Measurements from ENCODE around the gene APH1A. TPM values are rescaled to one million over a fixed set of nuclear protein-coding genes. Genes with fewer than 3 reads are reported as not detected.

Gene APH1A
- total and polyA plus RNA-seq, 10 of the 15 experiments (the other 5 are each of a cell fraction or from before 2014, with no cell fraction given): 6.7 to 130 (median 87.7) TPM

DNA sequence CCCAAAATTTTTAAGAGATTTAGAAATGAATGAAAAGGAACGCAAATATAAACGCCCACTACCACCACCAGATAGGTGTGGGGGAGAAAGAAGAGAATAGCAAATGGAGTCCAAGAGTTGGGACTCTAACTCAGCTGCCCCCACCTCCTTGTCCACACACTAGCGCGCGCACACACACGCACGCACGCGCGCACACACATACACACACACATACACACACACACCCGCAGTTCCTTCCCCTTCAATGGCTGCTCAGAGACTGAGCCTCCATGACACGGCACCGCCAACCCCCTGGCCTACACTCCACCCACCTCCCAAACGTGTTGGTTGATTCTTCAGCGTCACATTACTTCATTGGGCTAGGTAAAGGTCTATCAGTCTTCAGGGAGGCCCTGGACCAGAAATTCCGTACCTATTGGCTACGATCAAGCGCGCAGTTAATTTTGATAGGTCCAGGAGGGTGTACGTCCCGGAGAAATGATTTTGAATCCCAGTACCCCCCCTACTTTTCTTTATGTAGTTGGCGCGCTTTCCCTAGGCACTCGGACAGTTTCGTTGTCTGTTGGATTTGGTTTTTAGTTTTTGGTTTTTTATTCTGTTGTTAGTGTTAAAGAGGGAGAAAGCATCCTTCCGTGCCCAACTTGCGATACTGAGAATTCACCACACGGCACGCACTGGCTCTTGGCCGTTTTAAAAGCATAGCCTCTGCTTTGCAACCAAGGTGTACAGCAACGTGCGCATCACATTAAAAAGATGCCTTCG lies 32.8 kb downstream of the APH1A start, which contains the start of gene ANP32E (continued):
- TF ChIP-seq, protein P1, sequence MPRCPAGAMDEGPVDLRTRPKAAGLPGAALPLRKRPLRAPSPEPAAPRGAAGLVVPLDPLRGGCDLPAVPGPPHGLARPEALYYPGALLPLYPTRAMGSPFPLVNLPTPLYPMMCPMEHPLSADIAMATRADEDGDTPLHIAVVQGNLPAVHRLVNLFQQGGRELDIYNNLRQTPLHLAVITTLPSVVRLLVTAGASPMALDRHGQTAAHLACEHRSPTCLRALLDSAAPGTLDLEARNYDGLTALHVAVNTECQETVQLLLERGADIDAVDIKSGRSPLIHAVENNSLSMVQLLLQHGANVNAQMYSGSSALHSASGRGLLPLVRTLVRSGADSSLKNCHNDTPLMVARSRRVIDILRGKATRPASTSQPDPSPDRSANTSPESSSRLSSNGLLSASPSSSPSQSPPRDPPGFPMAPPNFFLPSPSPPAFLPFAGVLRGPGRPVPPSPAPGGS (IDR thresholded peaks at IDR 0.05; ENCODE audit: borderline replicate concordance, insufficient read depth, low read depth, low read length, poor library complexity, severe bottlenecking): no peak
- peak; percentile 77; the same call in 1 of the 2 replicates for TF ChIP-seq CBFB (IDR thresholded peaks at IDR 0.05; ENCODE audit: low read depth)
- TF ChIP-seq, protein P2, sequence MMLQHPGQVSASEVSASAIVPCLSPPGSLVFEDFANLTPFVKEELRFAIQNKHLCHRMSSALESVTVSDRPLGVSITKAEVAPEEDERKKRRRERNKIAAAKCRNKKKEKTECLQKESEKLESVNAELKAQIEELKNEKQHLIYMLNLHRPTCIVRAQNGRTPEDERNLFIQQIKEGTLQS (IDR thresholded peaks at IDR 0.05; ENCODE audit: borderline replicate concordance, extremely low read depth, low read depth, low read length): no peak
- TF ChIP-seq POLR2AphosphoS5 (IDR thresholded peaks at IDR 0.05; ENCODE audit: low read length): peak; percentile 98
- TF ChIP-seq JUNB (IDR thresholded peaks at IDR 0.05): no peak
- TF ChIP-seq, protein P3, sequence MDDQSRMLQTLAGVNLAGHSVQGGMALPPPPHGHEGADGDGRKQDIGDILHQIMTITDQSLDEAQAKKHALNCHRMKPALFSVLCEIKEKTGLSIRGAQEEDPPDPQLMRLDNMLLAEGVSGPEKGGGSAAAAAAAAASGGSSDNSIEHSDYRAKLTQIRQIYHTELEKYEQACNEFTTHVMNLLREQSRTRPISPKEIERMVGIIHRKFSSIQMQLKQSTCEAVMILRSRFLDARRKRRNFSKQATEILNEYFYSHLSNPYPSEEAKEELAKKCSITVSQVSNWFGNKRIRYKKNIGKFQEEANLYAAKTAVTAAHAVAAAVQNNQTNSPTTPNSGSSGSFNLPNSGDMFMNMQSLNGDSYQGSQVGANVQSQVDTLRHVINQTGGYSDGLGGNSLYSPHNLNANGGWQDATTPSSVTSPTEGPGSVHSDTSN (IDR thresholded peaks at IDR 0.05; ENCODE audit: insufficient replicate concordance, low read depth, low read length): peak; percentile 95
- peak; percentile 75 to 85; a peak in 3 of 4 replicates for TF ChIP-seq BHLHE40 (IDR thresholded peaks at IDR 0.05; ENCODE audit: borderline replicate concordance in 1 of 2, low read depth in 2 of 2, low read length in 1 of 2)
- TF ChIP-seq, protein P4, sequence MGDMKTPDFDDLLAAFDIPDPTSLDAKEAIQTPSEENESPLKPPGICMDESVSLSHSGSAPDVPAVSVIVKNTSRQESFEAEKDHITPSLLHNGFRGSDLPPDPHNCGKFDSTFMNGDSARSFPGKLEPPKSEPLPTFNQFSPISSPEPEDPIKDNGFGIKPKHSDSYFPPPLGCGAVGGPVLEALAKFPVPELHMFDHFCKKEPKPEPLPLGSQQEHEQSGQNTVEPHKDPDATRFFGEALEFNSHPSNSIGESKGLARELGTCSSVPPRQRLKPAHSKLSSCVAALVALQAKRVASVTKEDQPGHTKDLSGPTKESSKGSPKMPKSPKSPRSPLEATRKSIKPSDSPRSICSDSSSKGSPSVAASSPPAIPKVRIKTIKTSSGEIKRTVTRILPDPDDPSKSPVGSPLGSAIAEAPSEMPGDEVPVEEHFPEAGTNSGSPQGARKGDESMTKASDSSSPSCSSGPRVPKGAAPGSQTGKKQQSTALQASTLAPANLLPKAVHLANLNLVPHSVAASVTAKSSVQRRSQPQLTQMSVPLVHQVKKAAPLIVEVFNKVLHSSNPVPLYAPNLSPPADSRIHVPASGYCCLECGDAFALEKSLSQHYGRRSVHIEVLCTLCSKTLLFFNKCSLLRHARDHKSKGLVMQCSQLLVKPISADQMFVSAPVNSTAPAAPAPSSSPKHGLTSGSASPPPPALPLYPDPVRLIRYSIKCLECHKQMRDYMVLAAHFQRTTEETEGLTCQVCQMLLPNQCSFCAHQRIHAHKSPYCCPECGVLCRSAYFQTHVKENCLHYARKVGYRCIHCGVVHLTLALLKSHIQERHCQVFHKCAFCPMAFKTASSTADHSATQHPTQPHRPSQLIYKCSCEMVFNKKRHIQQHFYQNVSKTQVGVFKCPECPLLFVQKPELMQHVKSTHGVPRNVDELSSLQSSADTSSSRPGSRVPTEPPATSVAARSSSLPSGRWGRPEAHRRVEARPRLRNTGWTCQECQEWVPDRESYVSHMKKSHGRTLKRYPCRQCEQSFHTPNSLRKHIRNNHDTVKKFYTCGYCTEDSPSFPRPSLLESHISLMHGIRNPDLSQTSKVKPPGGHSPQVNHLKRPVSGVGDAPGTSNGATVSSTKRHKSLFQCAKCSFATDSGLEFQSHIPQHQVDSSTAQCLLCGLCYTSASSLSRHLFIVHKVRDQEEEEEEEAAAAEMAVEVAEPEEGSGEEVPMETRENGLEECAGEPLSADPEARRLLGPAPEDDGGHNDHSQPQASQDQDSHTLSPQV (IDR thresholded peaks at IDR 0.05): no peak
- TF ChIP-seq BRCA1 (IDR thresholded peaks at IDR 0.05; ENCODE audit: low read depth, low read length): no peak; the same call in 1 of the 2 replicates
- TF ChIP-seq, protein P5, sequence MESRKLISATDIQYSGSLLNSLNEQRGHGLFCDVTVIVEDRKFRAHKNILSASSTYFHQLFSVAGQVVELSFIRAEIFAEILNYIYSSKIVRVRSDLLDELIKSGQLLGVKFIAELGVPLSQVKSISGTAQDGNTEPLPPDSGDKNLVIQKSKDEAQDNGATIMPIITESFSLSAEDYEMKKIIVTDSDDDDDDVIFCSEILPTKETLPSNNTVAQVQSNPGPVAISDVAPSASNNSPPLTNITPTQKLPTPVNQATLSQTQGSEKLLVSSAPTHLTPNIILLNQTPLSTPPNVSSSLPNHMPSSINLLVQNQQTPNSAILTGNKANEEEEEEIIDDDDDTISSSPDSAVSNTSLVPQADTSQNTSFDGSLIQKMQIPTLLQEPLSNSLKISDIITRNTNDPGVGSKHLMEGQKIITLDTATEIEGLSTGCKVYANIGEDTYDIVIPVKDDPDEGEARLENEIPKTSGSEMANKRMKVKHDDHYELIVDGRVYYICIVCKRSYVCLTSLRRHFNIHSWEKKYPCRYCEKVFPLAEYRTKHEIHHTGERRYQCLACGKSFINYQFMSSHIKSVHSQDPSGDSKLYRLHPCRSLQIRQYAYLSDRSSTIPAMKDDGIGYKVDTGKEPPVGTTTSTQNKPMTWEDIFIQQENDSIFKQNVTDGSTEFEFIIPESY (IDR thresholded peaks at IDR 0.05): no peak
- peak; percentile 70 for TF ChIP-seq KLF5 (IDR thresholded peaks at IDR 0.05; ENCODE audit: partially characterized antibody)
- TF ChIP-seq RBBP5 (conservative IDR thresholded peaks at IDR 0.05): no peak
- TF ChIP-seq BACH1 (IDR thresholded peaks at IDR 0.05; ENCODE audit: borderline replicate concordance): peak; percentile 80; the same call in 1 of the 2 replicates
- TF ChIP-seq, protein P6, sequence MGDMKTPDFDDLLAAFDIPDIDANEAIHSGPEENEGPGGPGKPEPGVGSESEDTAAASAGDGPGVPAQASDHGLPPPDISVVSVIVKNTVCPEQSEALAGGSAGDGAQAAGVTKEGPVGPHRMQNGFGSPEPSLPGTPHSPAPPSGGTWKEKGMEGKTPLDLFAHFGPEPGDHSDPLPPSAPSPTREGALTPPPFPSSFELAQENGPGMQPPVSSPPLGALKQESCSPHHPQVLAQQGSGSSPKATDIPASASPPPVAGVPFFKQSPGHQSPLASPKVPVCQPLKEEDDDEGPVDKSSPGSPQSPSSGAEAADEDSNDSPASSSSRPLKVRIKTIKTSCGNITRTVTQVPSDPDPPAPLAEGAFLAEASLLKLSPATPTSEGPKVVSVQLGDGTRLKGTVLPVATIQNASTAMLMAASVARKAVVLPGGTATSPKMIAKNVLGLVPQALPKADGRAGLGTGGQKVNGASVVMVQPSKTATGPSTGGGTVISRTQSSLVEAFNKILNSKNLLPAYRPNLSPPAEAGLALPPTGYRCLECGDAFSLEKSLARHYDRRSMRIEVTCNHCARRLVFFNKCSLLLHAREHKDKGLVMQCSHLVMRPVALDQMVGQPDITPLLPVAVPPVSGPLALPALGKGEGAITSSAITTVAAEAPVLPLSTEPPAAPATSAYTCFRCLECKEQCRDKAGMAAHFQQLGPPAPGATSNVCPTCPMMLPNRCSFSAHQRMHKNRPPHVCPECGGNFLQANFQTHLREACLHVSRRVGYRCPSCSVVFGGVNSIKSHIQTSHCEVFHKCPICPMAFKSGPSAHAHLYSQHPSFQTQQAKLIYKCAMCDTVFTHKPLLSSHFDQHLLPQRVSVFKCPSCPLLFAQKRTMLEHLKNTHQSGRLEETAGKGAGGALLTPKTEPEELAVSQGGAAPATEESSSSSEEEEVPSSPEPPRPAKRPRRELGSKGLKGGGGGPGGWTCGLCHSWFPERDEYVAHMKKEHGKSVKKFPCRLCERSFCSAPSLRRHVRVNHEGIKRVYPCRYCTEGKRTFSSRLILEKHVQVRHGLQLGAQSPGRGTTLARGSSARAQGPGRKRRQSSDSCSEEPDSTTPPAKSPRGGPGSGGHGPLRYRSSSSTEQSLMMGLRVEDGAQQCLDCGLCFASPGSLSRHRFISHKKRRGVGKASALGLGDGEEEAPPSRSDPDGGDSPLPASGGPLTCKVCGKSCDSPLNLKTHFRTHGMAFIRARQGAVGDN (IDR thresholded peaks at IDR 0.05): peak; percentile 33
- no peak for TF ChIP-seq SIX5 (IDR thresholded peaks at IDR 0.05; ENCODE audit: low read depth, low read length, severe bottlenecking)
